ENCODE results near the gene HAND1.

HAND1 gene

DNA sequence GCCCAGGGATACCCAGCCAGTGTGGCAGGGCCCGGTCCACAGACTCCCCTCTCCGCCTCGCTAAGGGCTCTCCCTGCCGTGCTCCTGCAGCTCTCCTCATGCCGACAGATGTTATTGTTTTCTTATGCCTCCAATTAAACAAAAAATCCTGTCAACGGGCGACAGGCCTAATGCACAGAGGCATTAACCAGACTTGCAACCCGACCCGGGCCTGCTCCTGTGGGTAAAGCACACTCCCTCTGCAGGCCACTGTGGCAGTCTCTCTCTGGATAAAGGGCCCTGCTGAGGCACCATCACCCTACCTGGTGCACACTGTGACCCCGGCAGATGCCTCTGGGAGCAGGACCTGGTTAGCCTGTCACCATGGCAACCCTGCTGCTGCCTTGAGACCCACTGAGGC is 27.5 kb upstream of the HAND1 start:
- DNase-seq (ENCODE audit: low spot score), result no peak

DNA sequence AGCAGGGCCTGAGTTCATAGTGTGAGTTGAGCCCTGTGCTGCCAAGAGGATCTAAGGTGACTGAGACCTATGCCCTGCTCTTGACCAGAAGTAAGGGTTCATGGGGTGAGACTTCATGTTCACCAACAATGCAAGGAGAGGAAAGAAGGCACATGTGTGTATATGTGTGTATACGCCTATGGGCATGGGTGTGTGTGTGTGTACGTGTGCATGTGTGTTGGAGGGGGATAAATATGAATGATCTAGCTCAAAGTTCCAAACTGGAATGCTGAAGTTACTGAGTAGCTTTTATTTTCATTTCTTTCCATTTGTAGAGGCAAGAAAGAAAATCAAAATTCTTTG is 25.6 kb upstream of the HAND1 start:
- no peak for DNase-seq (ENCODE audit: low spot score)

DNA sequence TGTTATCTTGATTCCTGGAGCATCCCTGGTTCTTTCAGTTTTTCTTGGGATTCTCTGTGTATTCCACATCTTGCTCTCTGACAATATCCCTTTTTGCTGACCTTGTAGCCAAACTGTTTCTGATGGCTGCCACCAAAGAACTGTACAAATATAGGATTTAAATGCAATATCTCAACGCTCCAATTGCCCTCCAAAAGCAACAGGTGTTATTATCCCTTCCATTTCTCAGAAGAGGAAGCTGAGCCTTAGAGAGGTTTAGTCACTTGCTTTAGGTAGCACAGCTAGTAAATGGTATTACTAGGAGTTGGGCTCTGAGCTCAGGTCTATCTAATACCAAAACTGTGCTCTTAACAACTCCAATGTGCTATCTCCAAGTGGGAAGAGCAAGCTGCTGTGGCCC is 24.2 kb upstream of the HAND1 start:
- no peak for DNase-seq (ENCODE audit: low spot score)

GRCh38 chr5:154501566-154501965 is 23.5 kb upstream of the HAND1 start:
- DNase-seq (ENCODE audit: low spot score), result no peak

DNA sequence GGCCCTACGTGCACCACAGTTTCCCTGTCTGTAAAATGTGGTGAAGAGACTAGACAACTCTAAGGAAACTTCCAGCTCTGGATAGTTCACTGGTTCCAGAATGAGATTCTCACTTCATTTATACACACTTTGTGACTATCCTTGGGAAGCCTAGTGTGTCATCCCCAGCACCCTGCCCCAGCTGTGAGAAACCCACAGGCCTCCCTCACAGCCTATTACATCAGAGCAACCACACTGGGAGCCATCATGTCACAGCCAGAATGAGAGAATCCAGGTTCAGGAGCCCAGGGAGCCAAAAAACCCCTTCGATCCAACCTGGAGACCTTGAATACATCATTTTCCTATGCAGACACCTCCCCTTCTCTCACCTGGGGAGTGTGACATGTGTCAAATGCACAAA is 21.0 kb upstream of the HAND1 start:
- no peak for DNase-seq (ENCODE audit: low spot score)

DNA sequence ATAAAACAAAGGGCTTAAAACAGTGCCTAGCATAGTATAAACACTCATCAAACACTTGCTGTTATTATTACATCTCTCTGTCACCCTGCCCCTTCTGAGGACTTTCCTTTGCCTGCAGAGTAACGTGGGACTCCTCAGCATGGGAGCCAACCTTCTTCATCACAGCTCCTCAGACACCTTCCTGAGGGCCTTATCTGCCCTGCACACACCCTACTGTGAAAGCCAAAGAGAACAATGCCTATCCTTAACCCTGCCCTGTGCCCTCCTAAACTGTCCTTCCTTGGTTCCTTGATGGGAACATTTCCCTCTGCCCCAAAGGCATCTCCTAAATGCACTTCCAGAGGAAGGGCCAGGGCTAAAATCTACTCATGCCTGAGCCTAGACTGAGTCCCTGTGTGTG is 20.6 kb upstream of the HAND1 start:
- no peak for DNase-seq (ENCODE audit: low spot score)

GRCh38 chr5:154494036-154494435 is 16.0 kb upstream of the HAND1 start:
- DNase-seq (ENCODE audit: low spot score), result no peak

DNA sequence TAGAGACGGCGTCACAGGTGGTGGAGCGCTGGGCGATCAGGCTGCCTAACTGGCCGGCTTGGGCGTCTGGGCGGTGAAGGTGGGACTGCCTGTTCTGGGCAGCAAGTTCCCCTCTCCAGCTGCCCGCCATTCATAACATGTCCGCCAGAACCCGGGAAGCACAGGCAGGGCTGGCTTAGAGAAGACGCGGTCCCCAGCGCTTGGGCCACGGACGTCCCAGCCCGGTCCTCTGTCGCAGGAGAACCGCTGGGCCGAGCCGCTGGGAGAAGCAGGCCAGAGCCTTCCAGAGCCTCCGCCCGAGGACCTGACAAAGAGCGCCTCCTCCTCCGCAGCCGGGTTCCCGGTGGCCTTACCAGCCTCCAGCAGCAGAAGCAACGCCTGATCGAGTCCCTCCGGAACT is 15.2 kb upstream of the HAND1 start:
- DNase-seq (ENCODE audit: low spot score), result no peak

GRCh38 chr5:154491941-154492340 is 13.9 kb upstream of the HAND1 start:
- no peak for DNase-seq (ENCODE audit: low spot score)

DNA sequence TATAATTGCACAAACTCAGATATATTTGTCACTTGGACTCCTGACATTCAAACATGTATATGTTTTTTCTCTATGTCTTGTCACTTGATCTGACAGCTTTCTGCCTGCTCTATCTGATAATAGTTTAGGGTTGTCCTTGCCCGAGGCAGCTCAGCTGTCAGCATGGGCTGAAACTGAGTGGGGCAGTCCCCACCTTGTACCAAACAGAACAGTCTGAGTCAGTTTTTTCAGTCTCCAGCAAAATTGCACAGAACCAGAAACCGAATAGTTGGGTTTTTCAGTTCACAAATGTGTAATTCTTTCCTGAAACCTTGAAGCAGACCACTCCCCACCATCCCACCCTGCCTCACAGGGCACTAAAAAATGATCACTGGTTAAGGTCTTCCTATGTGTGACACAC is 9.5 kb upstream of the HAND1 start:
- DNase-seq (ENCODE audit: low spot score), result no peak

GRCh38 chr5:154486427-154486866 is 8.4 kb upstream of the HAND1 start:
- DNase-seq (ENCODE audit: low spot score), result no peak

- DNase-seq (ENCODE audit: low spot score), result no peak
Observed at GRCh38 chr5:154485850-154486426, 7.9 kb upstream of the HAND1 start.

GRCh38 chr5:154485096-154485491 is 7.1 kb upstream of the HAND1 start:
- DNase-seq (ENCODE audit: low spot score), result no peak

- no peak for DNase-seq (ENCODE audit: low spot score)
Observed at GRCh38 chr5:154484393-154485095, 6.5 kb upstream of the HAND1 start.

- no peak for DNase-seq (ENCODE audit: low spot score)
Observed at GRCh38 chr5:154483654-154484392, 5.8 kb upstream of the HAND1 start.

GRCh38 chr5:154482528-154483449 is 4.8 kb upstream of the HAND1 start:
- no peak for DNase-seq (ENCODE audit: low spot score)

GRCh38 chr5:154481584-154482381 is 3.8 kb upstream of the HAND1 start:
- no peak for DNase-seq (ENCODE audit: low spot score)

GRCh38 chr5:154480847-154481246 is 2.8 kb upstream of the HAND1 start:
- no peak for DNase-seq (ENCODE audit: low spot score)

DNA sequence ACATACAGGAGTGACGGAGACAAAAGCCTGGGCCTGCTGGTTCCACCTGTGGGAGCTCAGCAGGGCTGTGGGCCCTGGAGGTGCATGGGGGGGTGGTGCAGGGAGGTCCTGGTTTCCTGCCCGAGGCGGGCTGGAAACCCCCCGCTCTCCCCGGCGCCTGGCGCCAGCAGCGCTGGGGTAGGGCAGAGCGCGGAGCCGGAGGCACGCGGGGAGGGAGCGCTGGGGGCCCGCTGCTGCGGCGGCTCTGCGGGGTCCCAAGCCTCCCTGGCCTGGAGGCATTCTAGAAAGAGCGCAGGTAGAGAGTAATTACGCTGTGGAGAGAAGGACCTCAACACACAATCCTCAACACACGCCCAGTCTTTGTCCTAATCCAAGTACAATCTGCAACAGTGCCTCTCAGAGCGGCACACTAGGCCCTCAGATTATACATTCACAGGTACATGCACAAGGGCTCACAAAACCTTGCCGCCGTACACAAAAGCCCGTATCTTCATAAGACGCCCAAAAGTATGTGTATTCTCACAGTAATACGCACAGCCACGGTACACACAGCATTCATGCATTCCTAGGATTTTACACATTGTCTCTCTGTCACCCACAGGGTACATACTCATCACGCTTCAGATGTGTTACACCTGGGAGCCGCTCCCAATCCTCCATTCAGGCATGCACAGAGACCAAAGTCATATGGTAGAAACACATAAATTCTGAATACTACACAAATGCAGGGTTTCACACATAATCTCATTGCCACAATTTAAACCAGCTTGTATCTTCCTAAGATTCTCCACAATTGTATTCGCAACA is 2.1 kb upstream of the HAND1 start:
- no peak for DNase-seq (ENCODE audit: low spot score)

GRCh38 chr5:154479160-154479943 is 1.3 kb upstream of the HAND1 start:
- no peak for DNase-seq (ENCODE audit: low spot score)

All from hepatic stellate cell (primary cell).